Gastroesophageal sphincter (tissue), 4 donors: Measurements from ENCODE around the gene LRRC63. TPM values are rescaled to one million over a fixed set of nuclear protein-coding genes. Genes with fewer than 3 reads are reported as not detected.

Experiments
- ATAC-seq: fragments of 150-250 bp; one replicate; pipeline ENCODE4 v1.9.1; 2016; ENCODE audit warnings: mild to moderate bottlenecking, moderate library complexity
- H3K27ac ChIP-seq, 4 donors: fragments of 200-600 bp; sonication (generic) in 3 of 4; 1 replicate in 3 of 4; 2 replicates in 1 of 4; pipeline ENCODE4 v1.5.1; 2016 to 2019
- H3K27me3 ChIP-seq: fragments of 200-600 bp; sonication (generic); one replicate; pipeline ENCODE4 v1.5.1; 2019
- H3K36me3 ChIP-seq, 2 donors: fragments of 200-600 bp; sonication (generic); one replicate each; pipeline ENCODE4 v1.5.1; 2019; ENCODE audit warnings: control low read depth in 1 of 2
- H3K4me1 ChIP-seq, 3 donors: fragments of 200-600 bp; sonication (generic); 1 replicate in 2 of 3; 2 replicates in 1 of 3; pipeline ENCODE4 v1.5.1; 2016 to 2019; ENCODE audit warnings: control low read depth in 2 of 3
- H3K4me3 ChIP-seq, 2 donors: fragments of 200-600 bp; sonication (generic); one replicate each; pipeline ENCODE4 v1.5.1; 2019; ENCODE audit warnings: mild to moderate bottlenecking in 1 of 2, moderate library complexity in 1 of 2
- H3K9me3 ChIP-seq, 3 donors: fragments of 200-600 bp; sonication (generic); one replicate each; pipeline ENCODE4 v1.5.1; 2017 to 2019; ENCODE audit warnings: control low read depth in 2 of 3
- EP300 ChIP-seq: sonication (generic); formaldehyde crosslinking; IDR thresholded peaks from one replicate; pipeline ENCODE4 v1.6.1; 2017; ENCODE audit warnings: antibody characterized with exemption, mild to moderate bottlenecking
- POLR2A ChIP-seq, 2 donors: fragments of 450-650 bp; IDR thresholded peaks; one replicate each; pipeline ENCODE4 v1.6.1; 2017; ENCODE audit warnings: antibody characterized with exemption in 2 of 2, mild to moderate bottlenecking in 2 of 2, moderate library complexity in 1 of 2
- POLR2AphosphoS5 ChIP-seq: sonication (generic); formaldehyde crosslinking; IDR thresholded peaks from one replicate; pipeline ENCODE4 v1.6.1; 2017; ENCODE audit warnings: antibody characterized with exemption
- WGBS, 2 donors: methylation state at CpG; one replicate each; pipeline ENCODE4 v1.1.5; 2018; ENCODE audit warnings: low coverage in 1 of 2; 5-methylcytosine and 5-hydroxymethylcytosine counted together
- total RNA-seq, 4 donors: library from RNA; depleted of rRNA; stranded (reverse); fragments of >200 nt; gene quantifications; one replicate each; pipeline ENCODE4 v1.1.0, GENCODE V29; 2016
- TF ChIP-seq, protein P1 (sequence below), 4 experiments: fragments of 200-600 bp in 2 of 4; fragments of 450-650 bp in 2 of 4; sonication (generic) in 1 of 4; IDR thresholded peaks; one replicate each; pipeline ENCODE4 v1.5.1; 2017 to 2019; ENCODE audit warnings: antibody characterized with exemption in 4 of 4, mild to moderate bottlenecking in 2 of 4, moderate library complexity in 2 of 4

The LRRC63 gene
- total RNA-seq, 4 donors from 2014 or later = not detected

DNA sequence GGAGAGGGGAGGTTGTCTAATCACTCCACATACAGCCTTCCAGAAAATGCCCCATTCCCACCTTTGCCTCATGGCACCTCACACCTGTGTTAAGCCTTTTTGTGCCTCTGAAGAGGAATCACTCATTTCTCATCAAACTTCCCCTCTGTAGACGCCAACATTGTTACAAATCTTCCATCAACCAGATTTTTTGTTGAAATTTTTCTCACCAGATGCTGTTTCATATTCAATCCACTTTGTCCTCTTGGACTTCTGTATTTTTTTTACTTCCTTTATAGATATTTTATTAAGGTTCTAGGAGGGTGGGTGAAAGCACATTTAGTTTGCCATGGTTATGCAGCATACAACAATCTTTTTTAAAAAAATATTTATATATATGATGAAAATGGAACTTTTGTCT is 101.3 kb downstream of the LRRC63 start:
- Histone ChIP-seq H3K4me1 (no peaks in the 10 kb centered on the region), H3K9me3 (peaks cover 0 to 13% (median 0%) of the 10 kb centered on the region in 3 donors), H3K36me3 (no peaks in the 10 kb centered on the region), H3K4me3 (no peak overlapping the region), H3K27me3 (no peaks in the 10 kb centered on the region), H3K27ac (no peak overlapping the region)
- no peak for ATAC-seq
- TF ChIP-seq, protein P1, sequence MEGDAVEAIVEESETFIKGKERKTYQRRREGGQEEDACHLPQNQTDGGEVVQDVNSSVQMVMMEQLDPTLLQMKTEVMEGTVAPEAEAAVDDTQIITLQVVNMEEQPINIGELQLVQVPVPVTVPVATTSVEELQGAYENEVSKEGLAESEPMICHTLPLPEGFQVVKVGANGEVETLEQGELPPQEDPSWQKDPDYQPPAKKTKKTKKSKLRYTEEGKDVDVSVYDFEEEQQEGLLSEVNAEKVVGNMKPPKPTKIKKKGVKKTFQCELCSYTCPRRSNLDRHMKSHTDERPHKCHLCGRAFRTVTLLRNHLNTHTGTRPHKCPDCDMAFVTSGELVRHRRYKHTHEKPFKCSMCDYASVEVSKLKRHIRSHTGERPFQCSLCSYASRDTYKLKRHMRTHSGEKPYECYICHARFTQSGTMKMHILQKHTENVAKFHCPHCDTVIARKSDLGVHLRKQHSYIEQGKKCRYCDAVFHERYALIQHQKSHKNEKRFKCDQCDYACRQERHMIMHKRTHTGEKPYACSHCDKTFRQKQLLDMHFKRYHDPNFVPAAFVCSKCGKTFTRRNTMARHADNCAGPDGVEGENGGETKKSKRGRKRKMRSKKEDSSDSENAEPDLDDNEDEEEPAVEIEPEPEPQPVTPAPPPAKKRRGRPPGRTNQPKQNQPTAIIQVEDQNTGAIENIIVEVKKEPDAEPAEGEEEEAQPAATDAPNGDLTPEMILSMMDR (IDR thresholded peaks at IDR 0.05) = no peak
- TF ChIP-seq POLR2A (IDR thresholded peaks at IDR 0.05) = no peak
- TF ChIP-seq EP300 = no peak
- no peak for TF ChIP-seq POLR2AphosphoS5
- 60 to 75% methylated on average over 1 of the region's 1 CpG for WGBS, 2 donors

DNA sequence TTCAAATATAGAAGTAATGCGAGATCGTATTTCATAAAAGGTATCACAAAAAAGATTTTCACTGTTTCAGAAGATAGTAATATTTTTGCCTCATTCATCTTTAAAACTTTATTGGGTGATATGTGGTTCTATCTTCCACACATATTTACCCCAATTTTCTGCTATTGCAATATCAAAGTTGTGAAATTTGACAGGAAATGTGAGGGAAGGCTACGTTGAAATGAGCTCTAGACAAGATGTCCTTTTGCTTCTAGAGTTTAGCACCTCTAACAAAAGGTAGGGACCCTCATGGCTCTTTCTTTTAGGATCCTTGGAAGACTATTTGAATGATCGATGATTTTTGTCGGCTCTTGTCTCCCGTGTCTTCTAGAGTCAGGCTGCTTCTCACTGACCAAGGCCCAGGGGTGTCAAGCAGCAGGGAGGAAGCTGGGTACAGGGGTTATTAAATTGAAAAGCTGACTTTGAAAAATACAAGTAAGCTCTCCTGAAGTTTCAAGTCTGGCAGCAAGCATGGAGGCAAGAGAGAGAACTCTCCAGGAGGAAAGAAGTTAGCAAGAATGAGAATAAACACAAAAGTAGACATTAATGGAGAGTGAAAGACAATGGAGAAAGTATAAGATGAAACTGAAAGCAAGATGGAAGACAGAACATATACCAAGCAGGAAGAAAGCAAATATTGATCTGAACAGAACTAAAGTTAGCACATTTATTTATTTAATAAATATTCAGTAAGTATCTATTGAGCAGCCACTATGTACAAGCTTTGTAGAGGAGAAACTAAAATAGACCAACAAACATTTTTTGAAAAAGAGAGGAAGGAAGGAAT is 101.9 kb downstream of the LRRC63 start:
- ATAC-seq = no peak
- Histone ChIP-seq H3K27me3 (no peaks in the 10 kb centered on the region), H3K36me3 (no peaks in the 10 kb centered on the region), H3K27ac (no peak overlapping the region), H3K4me3 (no peak overlapping the region), H3K4me1 (no peaks in the 10 kb centered on the region), H3K9me3 (peaks cover 0 to 13% (median 0%) of the 10 kb centered on the region in 3 donors)
- 82 to 83% methylated on average over 5 to 6 of the region's 6 CpGs for WGBS, 2 donors
- no peak for TF ChIP-seq EP300
- TF ChIP-seq POLR2AphosphoS5 = no peak
- TF ChIP-seq, protein P1 (IDR thresholded peaks at IDR 0.05) = no peak
- no peak for TF ChIP-seq POLR2A (IDR thresholded peaks at IDR 0.05)

DNA sequence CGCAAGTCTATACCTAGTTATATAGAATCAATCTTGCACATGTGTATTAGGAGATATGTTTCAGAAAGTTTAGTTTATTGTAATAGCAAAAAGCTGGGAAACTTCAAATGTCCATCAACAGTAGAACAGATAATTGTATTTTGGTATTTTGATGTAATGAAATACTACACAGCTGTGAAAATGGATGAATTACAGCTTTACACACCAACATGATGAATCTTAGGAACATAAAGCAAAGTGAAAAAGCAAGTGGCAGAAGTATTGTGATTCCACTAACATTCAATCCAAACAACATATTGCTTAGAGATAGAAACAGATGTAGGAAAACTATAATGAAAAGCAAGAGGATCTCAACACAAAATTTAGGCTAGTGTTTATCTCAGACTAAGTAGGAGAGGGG is 102.9 kb downstream of the LRRC63 start:
- ATAC-seq = no peak
- Histone ChIP-seq H3K27me3 (no peaks in the 10 kb centered on the region), H3K36me3 (no peaks in the 10 kb centered on the region), H3K27ac (no peak overlapping the region), H3K4me1 (no peaks in the 10 kb centered on the region), H3K9me3 (peaks cover 0 to 12% (median 0%) of the 10 kb centered on the region in 3 donors), H3K4me3 (no peak overlapping the region)
- no peak for TF ChIP-seq EP300
- TF ChIP-seq, protein P1 (IDR thresholded peaks at IDR 0.05) = no peak
- no peak for TF ChIP-seq POLR2AphosphoS5
- TF ChIP-seq POLR2A (IDR thresholded peaks at IDR 0.05) = no peak
- 87 to 100% methylated on average over 1 of the region's 1 CpG for WGBS, 2 donors

DNA sequence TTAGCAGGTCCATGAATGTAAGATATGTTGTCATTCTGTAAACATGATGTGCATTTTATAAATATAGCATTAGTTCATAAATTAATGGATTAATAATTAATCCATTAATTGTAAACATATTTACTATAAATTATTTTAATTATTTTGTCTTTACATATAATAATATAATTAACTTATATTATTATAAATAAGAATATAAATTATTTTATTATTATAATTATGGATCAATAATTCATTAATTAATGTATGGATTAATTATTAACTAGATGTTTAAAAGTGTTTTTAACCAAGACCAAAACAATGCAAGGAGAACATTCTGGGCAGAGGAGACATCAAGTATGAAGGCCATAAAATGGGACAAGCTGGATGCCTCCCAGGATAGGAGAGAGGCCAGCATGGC is 103.3 kb downstream of the LRRC63 start:
- H3K27me3 ChIP-seq = no peaks in the 10 kb centered on the region
- no peak overlapping the region for H3K4me3 ChIP-seq
- no peaks in the 10 kb centered on the region for H3K4me1 ChIP-seq
- H3K36me3 ChIP-seq = no peaks in the 10 kb centered on the region
- ATAC-seq = no peak
- TF ChIP-seq, protein P1 (IDR thresholded peaks at IDR 0.05) = no peak
- no peak for TF ChIP-seq POLR2AphosphoS5
- no peak for TF ChIP-seq EP300
- TF ChIP-seq POLR2A (IDR thresholded peaks at IDR 0.05) = no peak
- peaks cover 0 to 8% (median 0%) of the 10 kb centered on the region in 3 donors for H3K9me3 ChIP-seq
- H3K27ac ChIP-seq = no peak overlapping the region

DNA sequence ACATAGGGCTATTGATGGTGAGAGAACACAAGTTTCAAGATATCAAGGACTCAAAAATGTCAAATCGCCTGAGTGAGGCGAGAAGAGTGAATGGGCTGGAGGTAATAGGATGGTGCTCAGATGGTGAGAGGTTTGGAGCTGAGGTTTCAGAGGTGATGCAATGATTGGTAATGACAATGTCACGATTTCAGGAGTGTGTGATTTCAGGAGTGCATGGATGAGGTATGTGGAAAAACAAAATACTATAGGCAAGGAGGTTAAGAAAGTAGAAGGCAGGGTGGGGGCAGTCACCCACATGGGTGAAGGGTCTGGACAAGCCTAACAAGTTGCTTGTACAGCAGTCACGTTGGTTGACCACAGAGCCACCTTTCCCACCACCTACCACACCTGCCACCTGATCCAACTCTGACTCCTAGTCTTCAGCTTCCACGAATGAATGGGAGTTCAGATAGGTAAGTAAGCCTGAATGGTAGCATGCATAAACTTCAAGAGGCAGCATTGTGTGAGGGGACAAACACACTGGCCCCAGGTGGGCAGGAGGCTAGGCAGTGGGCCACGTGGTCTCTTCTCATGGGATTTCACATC is 103.9 kb downstream of the LRRC63 start:
- no peak overlapping the region for H3K27ac ChIP-seq
- H3K36me3 ChIP-seq = no peaks in the 10 kb centered on the region
- 82 to 83% methylated on average over 4 to 6 of the region's 6 CpGs for WGBS, 2 donors
- ATAC-seq = no peak
- no peaks in the 10 kb centered on the region for H3K27me3 ChIP-seq
- no peak for TF ChIP-seq POLR2AphosphoS5
- TF ChIP-seq, protein P1 (IDR thresholded peaks at IDR 0.05) = no peak
- no peak for TF ChIP-seq POLR2A (IDR thresholded peaks at IDR 0.05)
- no peak for TF ChIP-seq EP300
- peaks cover 0 to 5% (median 0%) of the 10 kb centered on the region in 3 donors for H3K9me3 ChIP-seq
- H3K4me3 ChIP-seq = no peak overlapping the region
- no peaks in the 10 kb centered on the region for H3K4me1 ChIP-seq
